LNCaP clone FGC (cell line): Measurements from ENCODE around the gene CACNB2.

Source experiments
- DNase-seq: peaks from one replicate; pipeline ENCODE4 v3.0.0-alpha.2; 2011; ENCODE audit warnings: low read depth
- H3K4me3 ChIP-seq: 2 replicates; pipeline ENCODE4 v1.5.1; 2011; ENCODE audit warnings: mild to moderate bottlenecking, low read depth, low read length, control low read depth
- CTCF ChIP-seq: IDR thresholded peaks from 2 replicates; pipeline ENCODE4 v1.5.1; 2012; ENCODE audit warnings: mild to moderate bottlenecking; ENCODE audit not compliant: control insufficient read depth, insufficient read depth; ENCODE audit errors: extremely low read depth

Gene CACNB2

GRCh38 chr10:18501629-18502028 is 361.4 kb downstream of the CACNB2 start:
- TF ChIP-seq CTCF = no peak
- H3K4me3 ChIP-seq = no peak overlapping the region

GRCh38 chr10:18504161-18504560 is 363.9 kb downstream of the CACNB2 start:
- no peak for DNase-seq
- TF ChIP-seq CTCF = no peak
- H3K4me3 ChIP-seq = no peak overlapping the region

More at GRCh38 chr10:18501629-18502028, 361.4 kb downstream of the CACNB2 start:
- no peak for DNase-seq

- peak; percentile 17 for DNase-seq
- H3K4me3 ChIP-seq = no peak overlapping the region
- no peak for TF ChIP-seq CTCF
These were observed 365.4 kb downstream of the CACNB2 start for GRCh38 chr10:18505456-18506118.

GRCh38 chr10:18508587-18508986 is 368.4 kb downstream of the CACNB2 start:
- H3K4me3 ChIP-seq = no peak overlapping the region
- TF ChIP-seq CTCF = no peak
- no peak for DNase-seq

- no peak for TF ChIP-seq CTCF
- H3K4me3 ChIP-seq = no peak overlapping the region
- no peak for DNase-seq
These were observed 374.3 kb downstream of the CACNB2 start for GRCh38 chr10:18514537-18514936.

- DNase-seq = no peak
- H3K4me3 ChIP-seq = no peak overlapping the region
- TF ChIP-seq CTCF = no peak
These were observed 376.6 kb downstream of the CACNB2 start for GRCh38 chr10:18516851-18517250.

- TF ChIP-seq CTCF = no peak
- H3K4me3 ChIP-seq = no peak overlapping the region
- DNase-seq = no peak
These were observed 382.8 kb downstream of the CACNB2 start for GRCh38 chr10:18523025-18523424.
